Stimulated activated CD4-positive, alpha-beta T cell treated with anti-CD3 and anti-CD28 coated beads, Interleukin-2, amount 100 ng/mL, for 4 hours (primary cell): Measurements from ENCODE around the gene HOXD8.

ENCODE experiments used
- DNase-seq: peaks from one replicate; pipeline ENCODE4 v3.0.0-alpha.2; 2020; ENCODE audit warnings: low read depth

The HOXD8 gene

GRCh38 chr2:176147800-176148496 lies 18.4 kb downstream of the HOXD8 start:
- no peak for DNase-seq

DNA sequence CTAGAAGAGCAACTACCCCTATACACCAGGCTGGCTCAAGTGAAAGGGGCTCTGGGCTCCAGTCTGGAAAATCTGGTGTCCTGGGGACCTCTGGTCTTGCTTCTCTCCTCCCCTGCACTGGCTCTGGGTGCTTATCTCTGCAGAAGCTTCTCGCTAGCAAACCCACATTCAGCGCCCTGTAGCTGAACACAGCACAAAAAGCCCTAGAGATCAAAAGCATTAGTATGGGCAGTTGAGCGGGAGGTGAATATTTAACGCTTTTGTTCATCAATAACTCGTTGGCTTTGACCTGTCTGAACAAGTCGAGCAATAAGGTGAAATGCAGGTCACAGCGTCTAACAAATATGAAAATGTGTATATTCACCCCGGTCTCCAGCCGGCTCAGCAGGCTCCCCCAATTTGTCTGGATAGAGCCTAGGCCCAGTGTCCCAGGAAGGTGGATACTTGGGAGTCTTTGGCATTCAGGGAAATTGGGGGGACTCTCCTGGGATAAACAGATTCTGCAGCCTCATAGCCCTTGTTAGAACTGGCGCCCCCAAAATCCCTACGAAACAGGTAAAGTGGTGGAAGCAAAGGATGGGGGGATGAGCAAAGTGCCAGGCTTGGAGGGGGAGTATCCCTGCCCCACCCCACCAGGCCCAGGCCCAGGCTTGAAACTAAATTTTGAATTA lies 19.4 kb downstream of the HOXD8 start:
- no peak for DNase-seq

DNA sequence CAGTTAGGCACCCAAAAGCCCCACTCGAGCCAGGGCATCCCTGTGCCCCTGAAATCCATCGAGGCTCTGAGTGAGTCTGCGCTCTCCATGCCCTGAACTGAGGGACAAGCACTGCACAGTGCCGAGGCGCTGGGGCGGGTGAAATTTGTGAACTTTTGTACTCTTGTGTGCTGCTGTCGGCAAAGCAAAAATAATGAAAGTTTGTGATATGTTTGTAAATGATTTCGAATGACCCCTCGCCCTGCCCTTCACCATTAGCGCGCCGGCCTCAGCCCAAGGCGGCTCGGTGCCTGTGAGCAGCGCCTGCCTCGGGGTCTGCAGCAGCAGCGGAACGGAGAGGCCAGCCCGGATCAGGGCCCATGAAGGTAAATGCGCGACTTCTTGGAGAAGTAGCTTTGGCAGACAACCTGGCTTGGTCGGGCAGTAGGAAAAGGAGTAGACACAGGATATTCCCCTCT lies 20.0 kb downstream of the HOXD8 start:
- no peak for DNase-seq

- no peak for DNase-seq
Observed at GRCh38 chr2:176149939-176150583, 20.6 kb downstream of the HOXD8 start.

DNA sequence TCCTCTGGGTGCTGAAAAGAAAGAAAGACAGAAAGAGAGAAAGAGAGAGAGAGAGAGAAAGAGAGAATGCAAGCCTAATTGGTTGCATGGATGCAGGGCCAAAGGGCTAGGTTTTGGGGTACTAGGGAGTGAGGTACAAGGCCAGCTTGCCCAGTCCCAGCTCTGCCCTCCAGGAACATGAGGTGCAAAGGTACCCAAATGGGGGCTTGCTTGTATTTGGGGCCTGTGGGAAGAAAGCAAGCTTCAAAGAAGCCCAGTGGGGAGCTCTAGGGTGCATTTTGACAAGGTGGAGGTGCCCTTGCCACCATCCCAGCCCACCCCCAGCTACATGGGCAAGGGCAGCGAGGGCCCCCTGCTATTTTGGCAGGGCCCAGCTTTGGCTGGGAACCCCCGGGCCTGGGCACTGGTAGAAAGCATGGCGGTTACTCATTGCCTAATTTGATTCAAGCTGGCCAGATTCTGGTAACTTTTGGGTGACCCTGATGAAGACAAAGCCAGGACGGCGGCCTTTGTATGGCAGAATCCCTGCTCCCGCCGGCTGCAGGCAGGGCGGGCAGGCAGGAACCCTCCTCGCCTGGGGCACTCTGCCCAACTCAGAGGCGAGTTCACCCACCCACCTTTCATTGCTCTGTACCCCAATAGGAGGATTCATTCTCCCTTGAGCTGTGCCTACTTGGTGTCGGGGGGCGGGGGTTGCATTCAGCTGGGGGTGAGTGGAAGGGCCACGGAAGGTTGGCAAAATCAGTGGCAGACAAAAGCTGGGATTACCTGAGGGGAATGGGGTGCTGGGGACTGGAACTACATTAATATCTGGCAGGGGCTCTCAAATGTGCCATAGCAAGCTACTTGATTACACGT lies 21.3 kb downstream of the HOXD8 start:
- no peak for DNase-seq

GRCh38 chr2:176151442-176152287 lies 22.2 kb downstream of the HOXD8 start, which contains the start of gene HOXD4:
HOXD4 (plus strand) TSS chr2:176151550; CDS start chr2:176151634, 84 bp downstream.
- DNase-seq, result no peak

GRCh38 chr2:176152350-176153181 lies 23.1 kb downstream of the HOXD8 start:
- DNase-seq, result no peak

DNA sequence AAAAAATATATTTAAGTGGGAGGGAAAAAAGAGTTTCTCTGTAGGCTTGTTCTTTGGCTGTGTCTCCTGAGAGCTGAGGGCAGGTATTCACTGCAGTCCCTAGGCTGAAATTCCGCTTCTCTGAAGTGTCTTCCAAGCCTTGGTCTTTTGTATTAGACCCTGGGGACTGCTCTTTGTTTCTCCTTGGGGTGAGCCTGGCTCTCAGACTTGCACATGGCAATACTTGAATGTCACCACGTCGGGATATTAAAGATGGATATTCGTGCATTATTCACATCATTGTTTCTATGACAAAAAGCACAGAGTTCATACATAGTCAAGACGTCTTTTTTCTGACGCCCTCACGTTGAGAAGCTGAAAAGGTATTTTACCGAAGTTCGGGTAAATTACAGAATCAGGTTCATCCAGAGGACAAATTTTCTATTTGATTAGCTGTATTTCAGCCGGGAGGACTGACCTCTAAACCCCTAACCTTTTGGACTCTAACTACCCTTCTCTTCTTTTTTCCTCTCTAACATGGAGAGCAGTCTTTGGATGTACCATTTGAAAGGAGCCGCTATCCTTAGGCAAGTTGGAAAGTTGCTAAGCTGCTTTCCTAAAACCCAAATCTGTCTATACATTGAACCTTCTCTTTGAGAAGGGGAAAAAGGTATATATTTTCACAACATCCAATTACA lies 25.2 kb downstream of the HOXD8 start:
- no peak for DNase-seq

DNA sequence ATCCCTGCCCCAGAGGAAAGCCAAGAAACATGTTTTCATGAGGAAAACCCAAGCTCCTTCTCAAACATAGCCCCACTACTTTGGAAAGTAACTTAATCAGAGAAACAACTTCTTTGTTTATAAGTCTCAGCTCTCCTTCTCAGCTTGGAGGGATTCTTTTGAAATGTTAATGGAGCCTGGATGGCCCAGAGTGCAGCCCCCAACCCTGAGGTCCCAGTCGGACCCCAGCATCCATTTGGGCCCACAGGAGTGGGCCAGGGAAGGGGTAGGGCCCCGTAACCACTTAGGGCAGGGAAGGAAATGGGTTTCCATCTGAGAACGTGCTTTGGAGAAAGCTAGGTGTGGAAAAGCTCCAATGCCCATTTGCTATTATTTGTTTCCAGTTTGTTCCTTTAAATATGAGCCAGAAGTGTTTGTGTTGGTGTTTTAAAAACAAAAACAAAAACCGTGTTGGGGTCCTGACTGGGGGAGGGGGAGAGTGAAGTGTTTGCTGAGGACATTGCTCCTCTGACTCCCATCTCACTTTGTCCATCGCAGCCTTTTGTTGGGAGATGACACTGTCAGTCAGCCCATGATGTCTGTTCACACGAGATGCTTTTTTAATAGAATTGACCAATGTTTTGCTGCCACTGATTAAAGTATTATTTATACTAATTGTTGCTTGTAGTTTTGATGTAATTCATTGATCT lies 26.0 kb downstream of the HOXD8 start:
- DNase-seq, result no peak

DNA sequence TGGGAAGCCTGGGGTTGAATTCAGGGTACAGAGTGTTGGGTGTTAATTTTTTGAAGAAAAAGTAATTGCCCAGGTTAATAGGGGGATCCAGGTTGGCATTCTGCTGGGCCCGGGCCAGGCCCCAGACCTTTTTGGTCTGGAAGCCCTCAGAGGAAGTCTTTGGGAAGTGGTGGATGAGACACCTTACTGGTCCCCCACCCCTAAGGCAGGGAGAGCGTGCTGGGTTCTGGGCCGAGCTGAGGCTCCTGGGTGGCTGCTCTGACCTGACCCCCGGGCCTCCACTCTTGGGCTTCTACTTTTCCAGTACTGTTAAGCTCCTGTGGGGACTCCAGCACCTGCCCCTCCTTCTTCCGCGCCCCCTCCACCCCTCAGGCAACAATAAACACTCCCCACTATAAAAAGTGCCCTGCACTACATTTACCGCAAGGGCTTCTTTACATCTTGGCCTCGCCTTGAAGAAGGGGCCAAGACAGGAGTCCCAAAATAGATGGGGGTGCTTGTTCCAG lies 26.8 kb downstream of the HOXD8 start:
- no peak for DNase-seq

- no peak for DNase-seq
Observed at GRCh38 chr2:176156807-176157498, 27.4 kb downstream of the HOXD8 start, which contains the start of gene HOXD3. HOXD3 (plus strand) TSS chr2:176157307; CDS start chr2:176169115, 11,808 bp downstream.

- DNase-seq, result no peak
Observed at GRCh38 chr2:176157499-176158185, 28.1 kb downstream of the HOXD8 start.

DNA sequence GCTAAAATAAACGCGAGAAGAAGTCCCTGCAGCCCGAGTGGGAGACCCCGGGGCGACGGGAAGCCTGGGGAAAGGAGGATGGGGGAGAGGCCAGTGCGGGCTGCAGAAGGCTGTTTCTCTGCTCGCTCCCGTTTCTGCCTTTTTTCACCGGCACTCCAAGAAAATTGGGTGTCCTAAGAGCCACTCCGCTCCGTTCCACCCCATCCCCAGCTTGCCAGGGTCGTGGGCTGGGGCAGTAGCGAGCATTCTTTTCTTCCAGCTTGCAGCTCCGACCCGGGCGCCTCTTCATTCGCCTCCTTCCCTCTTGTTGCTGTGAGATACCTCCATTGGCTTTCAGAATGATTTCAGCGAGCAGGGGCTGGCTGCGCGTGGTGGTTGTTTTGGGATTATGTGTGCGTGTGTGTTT lies 28.7 kb downstream of the HOXD8 start:
- no peak for DNase-seq

DNA sequence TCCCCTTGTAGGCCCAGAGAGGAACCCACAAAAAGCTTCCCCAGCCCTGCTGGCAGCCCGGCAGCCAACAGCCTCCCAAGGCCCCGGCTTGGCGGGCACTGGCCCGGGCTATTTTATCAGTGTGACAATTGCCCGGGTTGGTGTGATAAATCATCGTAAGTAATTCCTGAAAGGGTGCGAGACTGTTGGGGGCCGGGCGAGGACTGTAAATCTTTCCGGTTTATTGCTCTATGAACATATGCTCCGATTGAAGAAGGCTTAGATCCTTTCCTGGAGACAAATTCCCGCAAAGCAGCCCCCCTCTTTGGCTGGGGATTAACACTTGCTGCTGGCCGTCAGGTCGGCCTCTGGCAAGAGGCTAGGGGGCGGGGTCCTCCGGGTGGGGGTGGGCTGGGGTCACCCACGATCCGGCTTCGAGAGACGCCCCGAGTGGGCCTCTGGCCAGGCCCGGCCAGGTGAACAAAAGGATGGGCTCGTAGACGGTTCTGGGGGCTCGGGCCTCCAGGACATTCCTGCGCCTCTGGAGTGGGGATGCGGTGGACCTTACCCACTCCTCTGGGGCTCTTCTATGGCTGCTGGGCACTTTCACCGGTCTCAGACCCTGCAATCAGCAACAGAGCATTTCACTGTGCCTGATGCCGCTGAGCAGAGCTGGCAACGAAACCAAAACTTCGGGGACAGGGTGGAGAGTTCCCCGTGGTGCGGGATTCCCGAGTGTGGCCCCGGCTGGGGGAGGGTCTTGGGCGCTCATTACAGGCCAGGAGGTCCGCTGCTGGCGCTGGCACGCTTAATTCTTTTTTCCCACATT lies 29.6 kb downstream of the HOXD8 start:
- DNase-seq, result no peak

DNA sequence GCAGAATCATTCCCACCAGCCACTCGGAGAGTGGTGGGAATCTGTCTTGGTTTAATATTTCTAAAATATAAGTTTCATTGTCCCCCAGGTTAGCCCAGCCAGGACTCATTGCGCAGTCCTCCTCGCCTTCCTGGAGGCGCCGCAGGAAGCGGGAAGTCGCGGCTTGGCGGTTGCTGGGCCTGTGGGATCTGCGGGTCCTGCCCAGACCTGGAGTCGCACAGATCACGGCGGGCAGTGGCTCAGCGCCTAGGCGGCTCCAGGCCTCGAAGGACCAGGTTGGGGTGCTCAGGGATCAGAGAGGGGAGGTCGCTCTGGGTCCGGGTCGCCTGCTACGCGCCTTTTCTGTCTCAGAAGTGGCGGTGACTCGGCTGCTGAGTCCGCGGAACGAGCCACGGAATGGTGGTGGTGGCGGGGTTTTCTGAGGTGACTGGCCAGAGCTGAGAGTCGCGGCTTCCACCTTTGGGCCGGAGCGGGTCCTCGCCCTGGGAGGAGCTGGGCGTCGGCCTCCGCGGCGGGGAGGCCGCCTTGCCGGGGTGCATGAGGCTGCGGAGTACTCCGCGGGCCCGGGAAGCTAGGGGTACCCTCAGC lies 30.3 kb downstream of the HOXD8 start:
- DNase-seq, result no peak

GRCh38 chr2:176160251-176160985 lies 30.9 kb downstream of the HOXD8 start:
- no peak for DNase-seq
